Breast epithelium (tissue), 4 donors: ENCODE measurements around the gene TMEM87B. TPM values are rescaled to one million over a fixed set of nuclear protein-coding genes. Genes with fewer than 3 reads are reported as not detected.

Experiments used
- DNase-seq, 2 donors: peaks; one replicate each; pipeline ENCODE4 v3.0.0-alpha.2; 2019; ENCODE audit warnings: low spot score in 2 of 2
- H3K27ac ChIP-seq, 2 donors: fragments of 200-600 bp; sonication (generic) in 1 of 2; one replicate each; pipeline ENCODE4 v1.5.1; 2016 to 2019; ENCODE audit warnings: mild to moderate bottlenecking in 1 of 2
- H3K27me3 ChIP-seq, 2 donors: fragments of 200-600 bp; sonication (generic) in 1 of 2; one replicate each; pipeline versions ENCODE4 v1.5.1 to v1.6.0; 2017 to 2019; ENCODE audit warnings: control low read depth in 1 of 2, mild to moderate bottlenecking in 1 of 2
- H3K36me3 ChIP-seq: fragments of 200-600 bp; one replicate; pipeline ENCODE4 v1.5.1; 2019
- H3K4me1 ChIP-seq, 2 donors: fragments of 200-600 bp; sonication (generic); one replicate each; pipeline ENCODE4 v1.5.1; 2016 to 2019; ENCODE audit warnings: control low read depth in 1 of 2
- H3K4me3 ChIP-seq, 3 donors: fragments of 200-600 bp; sonication (generic); 1 replicate in 2 of 3; 2 replicates in 1 of 3; pipeline ENCODE4 v1.5.1; 2016 to 2019; ENCODE audit warnings: mild to moderate bottlenecking in 3 of 3, moderate library complexity in 2 of 3
- H3K9me3 ChIP-seq, 2 donors: fragments of 200-600 bp; sonication (generic) in 1 of 2; one replicate each; pipeline ENCODE4 v1.5.1; 2016 to 2019; ENCODE audit warnings: control low read depth in 1 of 2
- POLR2A ChIP-seq: fragments of 450-650 bp; IDR thresholded peaks from one replicate; pipeline ENCODE4 v1.6.1; 2016; ENCODE audit warnings: antibody characterized with exemption, mild to moderate bottlenecking, moderate library complexity
- POLR2AphosphoS5 ChIP-seq, 3 donors: sonication (generic); formaldehyde crosslinking; IDR thresholded peaks; one replicate each; pipeline ENCODE4 v1.6.1; 2017; ENCODE audit warnings: antibody characterized with exemption in 3 of 3
- intact Hi-C: fragments of 100-400 bp; cut with DNase I; formaldehyde crosslinking; loops from one replicate; pipeline ENCODE4 v1.15.1; 2023; ENCODE audit warnings: low total_unique reads
- total RNA-seq, 3 donors: library from RNA; depleted of rRNA; stranded (reverse); fragments of >200 nt; gene quantifications; one replicate each; pipeline ENCODE4 v1.1.0, GENCODE V29; 2016
- TF ChIP-seq, protein P1 (sequence below), 3 donors: fragments of 450-650 bp; IDR thresholded peaks; one replicate each; pipeline ENCODE4 v1.5.1; 2016 to 2017; ENCODE audit warnings: antibody characterized with exemption in 3 of 3, mild to moderate bottlenecking in 3 of 3, moderate library complexity in 3 of 3

TMEM87B gene
- total RNA-seq, 3 donors from 2014 or later = 16.2 to 52.0 (median 38.3) TPM

GRCh38 chr2:112163541-112163981, 108.5 kb downstream of the TMEM87B start:
- Histone ChIP-seq H3K4me3 (no peak overlapping the region), H3K9me3 (no peaks in the 10 kb centered on the region), H3K27me3 (no peaks in the 10 kb centered on the region), H3K36me3 (no peaks in the 10 kb centered on the region), H3K27ac (no peak overlapping the region), H3K4me1 (no peaks in the 10 kb centered on the region)
- intact Hi-C loops = no loop called here
- peak in 1 of 2 donors; percentile 9 for DNase-seq
- TF ChIP-seq POLR2A = no peak
- TF ChIP-seq POLR2AphosphoS5 (IDR thresholded peaks at IDR 0.05) = no peak
- TF ChIP-seq, protein P1, sequence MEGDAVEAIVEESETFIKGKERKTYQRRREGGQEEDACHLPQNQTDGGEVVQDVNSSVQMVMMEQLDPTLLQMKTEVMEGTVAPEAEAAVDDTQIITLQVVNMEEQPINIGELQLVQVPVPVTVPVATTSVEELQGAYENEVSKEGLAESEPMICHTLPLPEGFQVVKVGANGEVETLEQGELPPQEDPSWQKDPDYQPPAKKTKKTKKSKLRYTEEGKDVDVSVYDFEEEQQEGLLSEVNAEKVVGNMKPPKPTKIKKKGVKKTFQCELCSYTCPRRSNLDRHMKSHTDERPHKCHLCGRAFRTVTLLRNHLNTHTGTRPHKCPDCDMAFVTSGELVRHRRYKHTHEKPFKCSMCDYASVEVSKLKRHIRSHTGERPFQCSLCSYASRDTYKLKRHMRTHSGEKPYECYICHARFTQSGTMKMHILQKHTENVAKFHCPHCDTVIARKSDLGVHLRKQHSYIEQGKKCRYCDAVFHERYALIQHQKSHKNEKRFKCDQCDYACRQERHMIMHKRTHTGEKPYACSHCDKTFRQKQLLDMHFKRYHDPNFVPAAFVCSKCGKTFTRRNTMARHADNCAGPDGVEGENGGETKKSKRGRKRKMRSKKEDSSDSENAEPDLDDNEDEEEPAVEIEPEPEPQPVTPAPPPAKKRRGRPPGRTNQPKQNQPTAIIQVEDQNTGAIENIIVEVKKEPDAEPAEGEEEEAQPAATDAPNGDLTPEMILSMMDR (IDR thresholded peaks at IDR 0.05) = no peak

DNA sequence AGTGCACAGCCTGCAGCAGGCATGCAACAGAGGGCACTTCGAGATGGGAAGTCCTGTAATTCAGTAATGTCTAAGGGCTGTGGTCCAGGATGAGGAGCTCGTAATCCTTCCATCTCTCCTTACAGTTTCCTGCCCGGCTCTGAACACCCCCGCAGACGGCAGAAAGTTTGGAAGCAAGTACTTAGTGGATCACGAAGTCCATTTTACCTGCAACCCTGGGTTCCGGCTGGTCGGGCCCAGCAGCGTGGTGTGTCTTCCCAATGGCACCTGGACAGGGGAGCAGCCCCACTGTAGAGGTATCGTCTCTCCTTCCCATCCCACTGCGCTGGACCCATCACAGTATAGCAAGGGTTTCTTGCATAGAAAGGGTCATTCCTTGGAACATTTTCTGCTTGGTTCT, 109.8 kb downstream of the TMEM87B start:
- H3K4me1 ChIP-seq = no peaks in the 10 kb centered on the region
- TF ChIP-seq POLR2A = no peak
- TF ChIP-seq POLR2AphosphoS5 (IDR thresholded peaks at IDR 0.05) = no peak
- TF ChIP-seq, protein P1 (IDR thresholded peaks at IDR 0.05) = no peak
- H3K4me3 ChIP-seq = no peak overlapping the region
- H3K27me3 ChIP-seq = no peaks in the 10 kb centered on the region
- no peak overlapping the region for H3K27ac ChIP-seq
- no peak for DNase-seq
- intact Hi-C loops = no loop called here
- no peaks in the 10 kb centered on the region for H3K36me3 ChIP-seq
- H3K9me3 ChIP-seq = no peaks in the 10 kb centered on the region

- Histone ChIP-seq H3K36me3 (no peaks in the 10 kb centered on the region), H3K4me3 (no peak overlapping the region), H3K27me3 (no peaks in the 10 kb centered on the region), H3K4me1 (no peaks in the 10 kb centered on the region), H3K27ac (no peak overlapping the region), H3K9me3 (no peaks in the 10 kb centered on the region)
- no peak for DNase-seq
- TF ChIP-seq POLR2A (no peak), POLR2AphosphoS5 (IDR thresholded peaks at IDR 0.05) (no peak)
- TF ChIP-seq, protein P1 (IDR thresholded peaks at IDR 0.05) = no peak
- intact Hi-C loops = no loop called here
Observed at GRCh38 chr2:112165296-112165695, 110.2 kb downstream of the TMEM87B start.

GRCh38 chr2:112166806-112167499, 111.9 kb downstream of the TMEM87B start:
- no peak overlapping the region for H3K27ac ChIP-seq
- no peak for DNase-seq
- no peaks in the 10 kb centered on the region for H3K9me3 ChIP-seq
- H3K27me3 ChIP-seq = no peaks in the 10 kb centered on the region
- TF ChIP-seq POLR2AphosphoS5 (IDR thresholded peaks at IDR 0.05) (no peak), POLR2A (no peak)
- TF ChIP-seq, protein P1 (IDR thresholded peaks at IDR 0.05) = no peak
- no peaks in the 10 kb centered on the region for H3K36me3 ChIP-seq
- intact Hi-C loops = no loop called here
- no peak overlapping the region for H3K4me3 ChIP-seq
- H3K4me1 ChIP-seq = no peaks in the 10 kb centered on the region

DNA sequence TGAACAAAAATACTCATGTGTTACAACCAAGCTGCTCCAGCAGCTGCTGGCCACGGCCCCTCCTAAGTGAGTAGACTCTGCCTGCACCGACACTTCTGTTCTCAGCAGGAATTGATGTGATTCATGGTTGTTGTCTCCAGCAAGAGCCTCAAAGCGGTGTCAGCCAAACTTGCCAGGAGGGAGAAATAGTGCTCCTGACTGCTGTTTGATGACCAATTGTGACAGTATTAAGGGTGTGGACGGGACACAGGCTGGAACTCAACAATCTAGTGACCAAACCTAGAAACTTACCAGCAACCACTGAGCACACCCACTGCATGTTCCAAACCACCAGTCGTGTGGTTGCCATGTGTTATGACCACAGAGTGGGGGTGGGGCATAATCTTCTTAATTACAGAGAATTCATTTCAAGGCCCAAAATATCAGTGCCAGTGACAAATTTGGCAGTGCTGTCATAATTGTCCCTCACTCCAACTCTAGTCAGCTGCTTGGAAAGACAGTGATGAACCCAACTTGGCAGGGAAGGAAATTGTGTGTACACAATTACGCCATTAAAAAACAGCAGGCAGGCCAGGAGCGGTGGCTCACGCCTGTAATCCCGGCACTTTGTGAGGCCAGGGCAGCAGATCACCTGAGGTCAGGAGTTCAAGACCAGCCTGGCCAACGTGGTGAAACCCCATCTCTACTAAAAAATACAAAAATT, 113.5 kb downstream of the TMEM87B start:
- no peak for DNase-seq
- Histone ChIP-seq H3K4me1 (no peaks in the 10 kb centered on the region), H3K4me3 (no peak overlapping the region), H3K27me3 (no peaks in the 10 kb centered on the region), H3K9me3 (no peaks in the 10 kb centered on the region), H3K27ac (no peak overlapping the region), H3K36me3 (no peaks in the 10 kb centered on the region)
- intact Hi-C loops = no loop called here
- TF ChIP-seq POLR2A = no peak
- TF ChIP-seq, protein P1 (IDR thresholded peaks at IDR 0.05) = no peak
- TF ChIP-seq POLR2AphosphoS5 (IDR thresholded peaks at IDR 0.05) = no peak
